ENCODE data around the gene LRRC14B.

GRCh38 chr5:150746-151145, 40.5 kb upstream of the LRRC14B start:
- no peak for TF ChIP-seq POLR2A (IDR thresholded peaks at IDR 0.05)
- TF ChIP-seq EP300 (IDR thresholded peaks at IDR 0.05): no peak
- no peak for TF ChIP-seq CTCF (IDR thresholded peaks at IDR 0.05)

Measured in suprapubic skin (tissue), 3 donors.